ENCODE data around the gene SF3A1. TPM values are rescaled to one million over a fixed set of nuclear protein-coding genes. Genes with fewer than 3 reads are reported as not detected.
"Not testable (repeated sequence)": the region's sequence is repeated elsewhere in the genome, so short reads cannot be mapped to it uniquely, and the experiment has no call there.

The SF3A1 gene
- total RNA-seq, 1 donor from 2014 or later: 16.1 TPM

- DNase-seq: no peak
Observed at GRCh38 chr22:30347255-30347892, 9.3 kb downstream of the SF3A1 start.

- no peak for DNase-seq
Observed at GRCh38 chr22:30344447-30345200, 12.1 kb downstream of the SF3A1 start.

- DNase-seq: peak; percentile 52
Observed at GRCh38 chr22:30340911-30341685, 15.6 kb downstream of the SF3A1 start.

GRCh38 chr22:30338802-30339201, 17.9 kb downstream of the SF3A1 start:
- no peak for DNase-seq

- not testable (repeated sequence) for DNase-seq
Observed at GRCh38 chr22:30338341-30338740, 18.4 kb downstream of the SF3A1 start.

- no peak for DNase-seq
Observed at GRCh38 chr22:30337461-30337778, 19.3 kb downstream of the SF3A1 start.

- no peak for DNase-seq
Observed at GRCh38 chr22:30336752-30337460, 19.8 kb downstream of the SF3A1 start.

- DNase-seq: no peak
Observed at GRCh38 chr22:30335236-30335635, 21.5 kb downstream of the SF3A1 start.

GRCh38 chr22:30334646-30335045, 22.0 kb downstream of the SF3A1 start:
- no peak for DNase-seq

GRCh38 chr22:30333707-30334087, 23.0 kb downstream of the SF3A1 start:
- DNase-seq: no peak

- DNase-seq: no peak
Observed at GRCh38 chr22:30332994-30333706, 23.5 kb downstream of the SF3A1 start.

- DNase-seq: no peak
Observed at GRCh38 chr22:30332551-30332950, 24.1 kb downstream of the SF3A1 start.

GRCh38 chr22:30328466-30329049, 28.1 kb downstream of the SF3A1 start:
- DNase-seq: no peak

GRCh38 chr22:30327864-30328345, 28.8 kb downstream of the SF3A1 start:
- no peak for DNase-seq

- peak; percentile 86 for DNase-seq
Observed at GRCh38 chr22:30326706-30327362, 29.9 kb downstream of the SF3A1 start, which contains the start of gene TBC1D10A. TSS of gene TBC1D10A (minus strand) at chr22:30326941. CDS start at chr22:30326881, 60 bp downstream.

- no peak for DNase-seq
Observed at GRCh38 chr22:30326255-30326705, 30.4 kb downstream of the SF3A1 start.

- DNase-seq: no peak
Observed at GRCh38 chr22:30325724-30326254, 30.9 kb downstream of the SF3A1 start.

GRCh38 chr22:30325065-30325720, 31.5 kb downstream of the SF3A1 start:
- no peak for DNase-seq

GRCh38 chr22:30324014-30324730, 32.5 kb downstream of the SF3A1 start:
- DNase-seq: no peak
